Measurements from ENCODE around the gene GP5.

The GP5 gene

DNA sequence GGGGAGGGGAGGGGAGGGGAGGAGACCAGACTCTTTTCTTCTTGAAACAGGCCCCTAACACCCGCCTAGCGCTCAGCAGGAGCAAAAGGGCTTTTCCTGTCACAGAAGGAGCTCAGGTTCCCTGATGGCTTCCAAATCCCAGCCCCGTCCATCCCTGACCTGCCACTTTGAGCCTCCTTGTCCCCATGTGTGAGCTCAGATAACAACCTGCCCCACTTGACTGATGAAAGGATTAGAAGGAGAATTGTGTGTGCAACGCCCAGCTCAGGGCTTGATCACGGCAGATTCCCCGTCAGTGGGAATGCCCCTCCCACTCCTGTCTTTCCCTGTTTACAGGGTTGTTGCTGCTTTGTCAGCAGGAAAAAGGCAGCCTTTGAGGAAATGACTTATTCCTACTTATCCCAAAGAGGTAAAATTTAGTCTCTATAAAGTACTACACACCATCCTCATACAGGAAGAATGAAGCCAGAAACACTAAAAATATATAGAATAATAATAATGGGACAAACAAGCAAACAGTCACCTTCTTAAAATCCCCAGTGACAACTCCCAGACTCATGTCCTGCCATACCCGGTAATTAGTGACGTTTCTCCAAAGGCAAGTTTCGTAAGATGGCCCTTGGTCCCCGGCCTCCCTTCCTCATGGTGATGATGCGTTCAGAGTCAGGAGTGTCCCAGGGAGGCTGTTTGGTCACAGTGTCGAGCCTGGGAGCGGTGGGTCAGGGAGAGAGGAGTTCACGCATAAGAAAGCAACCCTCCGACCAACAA, 23.4 kb downstream of the GP5 start:
- DNase-seq, result no peak

- no peak for DNase-seq
Observed at GRCh38 chr3:194374935-194375334, 24.1 kb downstream of the GP5 start.

DNA sequence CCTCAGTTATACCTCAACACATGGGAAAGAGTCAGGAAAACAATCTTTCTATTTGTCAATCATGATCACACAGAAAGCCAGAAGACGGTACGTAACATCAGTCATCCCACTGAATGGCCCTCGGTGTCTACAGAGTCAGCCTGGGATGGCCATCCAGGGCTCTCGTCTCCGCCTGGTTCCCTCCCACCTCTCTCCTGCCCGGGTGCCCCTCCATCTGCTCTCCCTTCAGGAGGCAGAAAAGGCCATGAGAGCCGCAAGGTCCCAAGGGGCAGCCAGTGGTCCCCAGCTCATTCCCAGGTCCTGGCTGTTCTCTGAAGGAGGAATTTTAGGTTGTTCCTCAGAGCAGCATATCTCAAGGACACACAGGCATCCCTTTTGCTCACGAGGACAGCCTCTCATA, 25.2 kb downstream of the GP5 start:
- no peak for DNase-seq

- no peak for DNase-seq
Observed at GRCh38 chr3:194373028-194373427, 26.0 kb downstream of the GP5 start.

DNA sequence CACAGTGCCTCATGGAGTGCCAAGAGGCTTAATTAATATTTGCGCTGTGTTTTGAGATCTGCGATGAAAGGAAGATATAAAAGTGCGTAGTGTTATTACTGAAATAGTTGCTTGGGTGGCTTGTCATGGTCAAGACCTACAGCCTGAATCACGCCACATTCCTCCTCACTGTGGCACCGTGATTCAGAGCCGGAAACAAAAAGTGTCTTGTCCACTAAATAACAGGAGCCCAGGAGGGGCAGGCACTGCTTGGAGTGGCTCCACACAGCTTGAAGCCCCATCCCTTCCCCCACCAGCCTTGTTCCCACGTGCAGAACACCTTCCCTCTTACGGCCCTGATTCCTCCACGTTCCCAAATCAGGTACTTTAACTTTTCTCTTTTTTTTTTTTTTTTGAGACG, 28.3 kb downstream of the GP5 start:
- no peak for DNase-seq

GRCh38 chr3:194369522-194370279, 29.4 kb downstream of the GP5 start, which contains the start of gene LRRC15:
LRRC15 (minus strand) TSS chr3:194369743; CDS start chr3:194361043, 8,700 bp downstream.
- peak; percentile 75 for DNase-seq

- DNase-seq, result no peak
Observed at GRCh38 chr3:194368918-194369317, 30.1 kb downstream of the GP5 start.

DNA sequence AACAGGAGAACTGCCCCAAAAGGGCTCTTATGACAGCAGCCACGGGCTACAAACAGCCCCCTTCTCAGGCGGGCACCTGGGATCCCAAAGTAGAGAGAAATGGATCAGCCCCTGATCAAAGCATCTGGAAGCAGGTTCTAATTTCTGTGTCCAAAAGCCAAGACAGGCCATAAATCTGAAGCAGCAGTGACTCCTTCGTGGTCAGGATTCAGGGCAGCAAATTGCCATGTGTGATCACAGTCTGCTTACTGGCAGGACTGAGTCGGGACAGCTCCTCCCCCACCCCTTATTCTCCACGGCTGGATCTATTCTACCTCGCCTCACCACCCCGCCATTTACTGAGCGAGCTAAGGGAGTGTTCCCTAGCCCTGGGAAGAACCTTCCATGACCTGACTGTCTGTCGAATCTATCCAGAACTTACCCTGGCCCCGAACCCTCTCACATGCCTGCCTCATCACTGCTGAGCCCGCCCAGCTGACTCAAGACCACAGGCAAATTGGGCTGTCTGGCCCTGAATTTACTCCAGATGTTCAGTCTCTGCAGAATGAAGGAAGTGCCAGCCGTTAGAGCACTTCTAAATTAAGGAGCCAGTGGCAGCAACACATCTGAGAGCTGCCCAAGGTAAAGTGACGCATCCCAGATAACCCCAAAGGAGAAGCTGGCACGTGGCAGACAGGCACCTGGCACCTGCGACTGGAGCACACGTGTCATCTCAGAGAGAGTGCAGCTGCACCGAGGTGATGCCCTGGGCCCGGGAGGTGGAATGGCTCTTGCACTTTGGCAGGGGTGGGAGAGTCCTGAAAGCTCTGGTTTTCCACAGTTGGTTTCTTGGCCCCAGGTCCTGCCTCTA, 30.8 kb downstream of the GP5 start:
- peak; percentile 83 for DNase-seq

GRCh38 chr3:194365978-194366490, 33.0 kb downstream of the GP5 start:
- DNase-seq, result no peak

GRCh38 chr3:194365526-194365925, 33.5 kb downstream of the GP5 start:
- no peak for DNase-seq

GRCh38 chr3:194364652-194365434, 34.2 kb downstream of the GP5 start:
- DNase-seq, result peak; percentile 93

GRCh38 chr3:194364314-194364651, 34.8 kb downstream of the GP5 start:
- DNase-seq, result no peak

- DNase-seq, result no peak
Observed at GRCh38 chr3:194360568-194360967, 38.5 kb downstream of the GP5 start.

- peak; percentile 50 for DNase-seq
Observed at GRCh38 chr3:194357681-194358080, 41.4 kb downstream of the GP5 start.

- DNase-seq, result no peak
Observed at GRCh38 chr3:194355379-194355778, 43.7 kb downstream of the GP5 start.

- no peak for DNase-seq
Observed at GRCh38 chr3:194354315-194354714, 44.8 kb downstream of the GP5 start.

DNA sequence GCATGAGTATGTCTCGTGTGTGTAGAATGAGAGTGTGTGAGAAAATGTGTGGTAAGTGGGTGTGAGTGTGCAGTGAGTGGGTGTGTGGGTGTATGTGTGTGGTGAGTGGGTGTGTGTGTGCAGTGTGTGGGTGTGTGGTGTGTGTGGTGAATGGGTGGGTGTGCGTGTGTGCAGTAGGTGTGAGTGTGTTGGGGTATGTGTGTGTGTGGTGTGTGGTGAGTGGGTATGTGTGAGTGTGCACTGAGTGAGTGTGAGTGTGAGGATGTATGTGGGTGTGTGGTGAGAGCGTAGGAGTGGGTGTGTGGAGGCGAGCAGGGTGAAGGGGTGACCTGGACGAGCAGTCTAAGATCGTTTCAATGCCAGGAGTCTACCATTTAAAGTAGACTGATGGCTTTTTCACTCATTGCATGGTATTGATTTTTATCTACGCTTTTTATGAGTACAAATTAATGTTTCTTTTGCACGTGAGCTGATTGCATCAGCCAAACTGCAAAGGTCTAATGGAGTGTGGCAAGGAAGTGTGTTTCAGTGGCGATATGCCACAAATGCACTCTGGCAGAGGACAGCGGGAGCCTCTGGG, 46.3 kb downstream of the GP5 start:
- no peak for DNase-seq

DNA sequence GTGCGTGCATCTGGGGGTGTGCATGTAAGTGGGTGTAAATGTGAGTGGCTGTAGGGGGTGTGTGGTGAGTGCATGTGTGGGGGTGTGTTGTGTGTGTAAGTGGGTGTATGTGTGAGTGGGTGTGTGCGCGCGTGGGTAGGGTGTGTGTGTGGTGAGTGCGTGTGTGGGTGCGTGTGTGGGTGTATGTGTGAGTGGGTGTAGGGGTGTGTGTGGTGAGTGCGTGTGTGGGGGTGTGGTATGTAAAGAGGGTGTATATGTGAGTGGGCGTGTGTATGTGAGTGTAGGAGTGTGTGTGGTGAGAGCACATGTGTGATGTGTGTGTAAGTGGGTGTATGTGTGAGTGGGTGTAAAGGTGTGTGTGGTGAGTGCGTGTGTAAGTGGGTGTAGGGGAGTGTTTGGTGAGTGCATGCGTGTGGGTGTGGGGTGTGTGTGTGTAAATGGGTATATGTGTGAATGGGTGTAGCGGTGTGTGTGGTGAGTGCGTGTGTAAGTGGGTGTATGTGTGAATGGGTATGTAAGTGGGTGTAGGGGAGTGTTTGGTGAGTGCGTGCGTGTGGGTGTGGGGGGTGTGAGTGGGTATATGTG, 47.0 kb downstream of the GP5 start:
- no peak for DNase-seq

DNA sequence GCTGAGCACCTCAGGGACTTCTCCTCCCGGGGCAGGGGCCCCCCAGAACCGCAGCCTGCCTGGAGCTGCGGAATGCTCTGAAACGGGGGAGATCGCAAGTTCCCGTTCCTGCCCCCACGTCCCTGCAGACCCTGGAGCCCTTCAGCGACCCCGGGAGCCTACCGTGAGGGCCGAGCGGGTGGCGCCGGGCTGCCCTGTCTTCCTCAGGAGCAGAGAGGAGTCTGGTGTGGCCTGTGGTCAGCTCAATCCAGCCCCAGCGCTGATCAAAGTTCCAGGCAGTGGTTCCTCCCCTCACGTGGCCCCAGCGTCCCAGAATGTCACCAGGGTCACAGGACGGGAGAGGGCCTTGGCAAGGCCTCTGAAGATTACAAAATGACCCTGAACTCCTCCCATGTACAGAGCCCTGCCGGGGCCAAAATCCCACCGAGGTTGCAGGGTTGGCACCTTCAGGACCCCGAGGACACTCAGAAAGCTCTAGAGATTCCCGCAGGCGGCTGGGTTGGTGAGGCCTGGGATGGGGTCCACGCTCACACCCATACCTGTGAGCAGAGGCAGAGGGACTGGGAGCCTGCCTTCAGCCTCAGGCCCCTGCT, 47.9 kb downstream of the GP5 start, which contains the start of gene CPN2:
Gene CPN2 (minus strand): TSS at position 249 of the 593 bp plus-strand sequence. CDS start 8,626 bp downstream, outside the sequence.
- DNase-seq, result no peak

DNA sequence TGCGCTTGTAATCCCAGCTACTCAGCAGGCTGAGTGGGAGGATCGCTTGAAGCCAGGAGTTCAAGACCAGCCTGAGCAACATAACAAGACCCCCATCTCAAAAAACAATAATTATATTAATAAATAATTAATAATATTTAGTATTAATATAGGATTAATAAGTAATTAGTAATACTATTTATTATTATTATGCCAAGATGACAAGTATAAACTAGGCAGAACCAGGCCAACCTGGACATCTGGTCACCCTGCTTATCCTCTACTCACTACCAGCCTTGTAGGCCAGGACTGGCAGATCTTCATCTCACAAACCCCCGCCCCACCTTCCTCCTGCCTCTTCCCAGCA, 48.4 kb downstream of the GP5 start:
- DNase-seq, result no peak

GRCh38 chr3:194348354-194348753, 50.7 kb downstream of the GP5 start:
- DNase-seq, result peak; percentile 45
